SW 1271 (cell line): ENCODE data around the gene SRSF6.
"Not testable (repeated sequence)": the region's sequence is repeated elsewhere in the genome, so short reads cannot be mapped to it uniquely, and the experiment has no call there.

Experiments
- DNase-seq, 2 experiments: peaks; one replicate each; lab custom pipeline; 2025; lab: John Stamatoyannopoulos, UW

SRSF6 gene

DNA sequence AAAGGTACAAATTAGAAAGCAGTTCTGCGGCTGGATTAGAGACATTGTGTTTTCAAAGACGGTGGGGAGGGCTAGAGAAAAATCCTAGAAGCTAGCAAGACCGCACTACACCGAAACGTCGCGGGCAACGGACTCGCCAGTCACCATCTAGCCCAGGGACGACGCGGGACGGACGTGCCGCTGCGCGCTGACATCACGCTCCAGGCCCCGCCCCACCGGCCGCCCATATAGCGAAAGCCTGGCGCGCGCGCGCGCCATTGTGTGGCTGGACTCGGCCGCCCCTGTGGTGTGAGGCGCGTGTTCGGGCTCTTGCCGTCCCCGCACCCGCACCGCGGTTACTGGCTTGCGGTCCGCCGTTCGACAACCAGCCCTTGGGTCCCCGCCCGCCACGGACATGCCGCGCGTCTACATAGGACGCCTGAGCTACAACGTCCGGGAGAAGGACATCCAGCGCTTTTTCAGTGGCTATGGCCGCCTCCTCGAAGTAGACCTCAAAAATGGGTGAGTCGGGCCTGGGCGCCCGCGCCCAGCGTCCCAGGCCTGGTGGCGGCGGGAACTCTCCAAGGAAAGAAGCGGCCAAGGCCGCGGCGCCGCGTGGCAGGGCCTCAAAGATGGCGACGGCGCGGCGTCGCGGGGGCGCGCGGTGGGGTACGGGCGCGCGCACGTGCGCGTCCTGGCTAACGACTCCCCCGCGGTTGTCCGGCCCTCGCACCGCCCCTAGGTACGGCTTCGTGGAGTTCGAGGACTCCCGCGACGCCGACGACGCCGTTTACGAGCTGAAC, at the start of gene SRSF6:
SRSF6 (plus strand) TSS at position 257 of the 782 bp plus-strand sequence; CDS start at position 395, 138 bp downstream.
- peak; percentile 67 to 90 for DNase-seq

DNA sequence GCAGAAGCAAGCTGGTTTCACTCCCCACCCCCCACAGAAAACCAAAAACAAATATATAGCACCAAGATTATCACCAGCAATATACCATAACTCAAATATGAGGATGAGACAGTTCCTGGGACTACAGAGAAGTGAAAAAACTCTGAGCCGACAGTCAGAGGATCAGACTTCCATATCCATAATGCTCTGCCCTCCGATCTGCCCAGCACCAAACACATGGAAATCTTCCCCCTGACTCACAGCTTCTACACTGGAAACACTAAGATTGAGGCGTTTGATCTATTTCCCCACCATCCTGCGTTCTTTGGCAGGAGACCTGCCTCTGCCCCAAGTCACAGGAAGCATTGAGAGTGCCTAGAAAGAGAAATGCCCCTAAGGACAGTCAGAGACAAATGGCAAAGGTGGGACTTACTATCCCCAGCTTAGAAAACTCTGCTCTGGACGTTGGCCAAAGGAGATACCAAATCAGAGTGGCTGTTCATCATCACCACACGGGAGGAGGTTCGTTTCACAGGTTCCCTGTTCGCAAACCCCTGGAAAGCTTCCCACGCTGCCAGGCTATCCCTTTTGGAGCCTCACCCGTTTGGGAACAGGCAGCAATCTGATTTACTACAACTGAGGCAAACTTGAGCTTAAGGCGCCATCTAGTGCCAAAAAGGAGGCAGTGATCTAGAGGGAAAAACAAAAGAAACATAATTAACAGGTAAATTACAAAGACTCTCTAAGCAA, 48.7 kb upstream of the SRSF6 start:
- peak in 1 of 2 experiments; percentile 41 for DNase-seq

- DNase-seq: no peak
These were observed 48.2 kb upstream of the SRSF6 start for GRCh38 chr20:43409577-43409913.

DNA sequence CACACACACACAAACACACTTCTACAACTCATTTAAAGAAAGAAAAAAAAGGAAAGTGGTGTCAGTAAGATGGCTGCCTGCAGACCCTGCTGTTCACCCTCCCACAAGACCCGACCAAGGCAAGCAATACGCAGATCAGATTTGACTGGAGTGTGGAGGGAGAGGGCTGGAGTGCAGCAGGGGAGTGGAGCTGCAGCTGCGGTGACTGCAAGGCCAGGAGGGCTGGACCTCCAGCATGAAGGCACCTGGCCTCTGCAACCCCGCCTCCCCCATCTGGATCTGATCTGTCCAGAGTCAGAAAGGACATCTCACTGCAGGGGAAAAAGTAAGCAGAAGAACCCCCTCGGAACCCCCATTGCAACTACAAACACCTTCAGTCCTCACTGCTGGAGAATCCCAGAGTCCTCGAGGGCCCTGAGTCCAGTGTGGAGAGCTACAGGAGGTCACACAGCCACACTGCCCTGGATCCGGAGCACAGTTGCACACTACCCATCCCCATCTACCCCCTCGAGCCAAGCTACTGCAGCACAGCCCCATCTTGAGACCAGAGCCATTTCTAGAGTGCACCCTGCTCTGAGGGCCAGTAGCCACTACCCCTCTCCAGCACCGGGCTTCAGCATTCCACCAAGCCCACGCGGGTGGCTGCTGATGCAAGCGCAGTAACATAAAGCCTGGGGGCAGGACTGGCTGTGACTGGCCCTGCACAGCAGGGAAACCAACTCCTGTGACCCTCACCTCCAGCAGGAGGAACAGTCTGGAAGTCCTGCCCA, 41.9 kb upstream of the SRSF6 start:
- no peak for DNase-seq

DNA sequence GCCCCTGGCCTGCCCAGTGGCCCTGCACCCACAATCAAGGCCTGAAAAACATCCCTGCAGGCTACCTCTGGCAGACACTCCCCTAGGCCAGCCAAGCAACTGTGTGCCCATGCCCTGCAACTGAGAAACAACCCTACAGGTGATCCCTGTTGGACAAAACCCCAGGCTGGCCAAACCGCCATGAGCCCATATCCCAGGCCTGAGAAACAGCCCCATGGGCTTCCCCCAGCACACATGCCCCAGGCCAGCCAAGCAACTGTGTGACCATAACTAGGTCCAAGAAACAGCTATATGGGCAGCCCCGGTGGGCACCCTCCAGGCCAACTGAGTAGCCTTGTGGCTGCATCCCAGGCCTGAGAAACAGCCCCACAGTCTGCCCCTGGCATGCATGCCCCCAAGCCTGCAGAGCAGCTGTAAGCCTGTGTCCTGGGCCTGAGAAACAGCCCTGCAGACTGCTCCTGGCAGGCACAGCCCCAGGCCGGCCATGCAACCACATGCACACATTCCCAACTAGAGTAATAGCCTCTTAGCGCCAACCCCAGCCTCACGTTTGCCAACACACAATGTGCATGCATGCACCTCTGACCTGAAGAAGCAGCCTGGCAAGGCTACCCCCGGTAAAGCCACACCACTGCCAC, 41.0 kb upstream of the SRSF6 start:
- no peak for DNase-seq

GRCh38 chr20:43420192-43420591, 37.5 kb upstream of the SRSF6 start:
- no peak for DNase-seq

- DNase-seq: not testable (repeated sequence)
These were observed 36.8 kb upstream of the SRSF6 start for GRCh38 chr20:43420913-43421312.

- no peak for DNase-seq
These were observed 31.5 kb upstream of the SRSF6 start for GRCh38 chr20:43426172-43426571.

GRCh38 chr20:43430265-43431133, 27.2 kb upstream of the SRSF6 start:
- DNase-seq: no peak

- DNase-seq: no peak
These were observed 26.6 kb upstream of the SRSF6 start for GRCh38 chr20:43431134-43431519.

DNA sequence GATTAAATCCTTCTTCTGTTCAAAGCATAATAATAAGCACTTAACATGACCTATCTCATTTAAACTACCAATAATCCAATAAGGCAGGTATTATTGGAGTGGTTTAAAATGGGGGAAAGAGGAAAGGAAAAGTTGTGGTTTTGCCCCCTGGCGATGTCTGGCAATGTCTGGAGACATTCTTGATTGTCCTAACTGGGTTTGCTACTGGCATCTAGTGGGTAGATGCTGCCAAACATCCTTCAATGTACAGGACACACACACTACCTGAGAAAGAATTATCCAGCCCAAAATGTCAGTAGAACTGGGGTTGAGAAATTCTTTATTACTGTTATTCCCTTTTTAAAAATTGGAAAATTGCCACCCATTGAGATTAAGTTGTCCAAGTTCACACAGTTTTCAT, 25.2 kb upstream of the SRSF6 start:
- DNase-seq: no peak

GRCh38 chr20:43433250-43433854, 24.3 kb upstream of the SRSF6 start:
- DNase-seq: no peak

DNA sequence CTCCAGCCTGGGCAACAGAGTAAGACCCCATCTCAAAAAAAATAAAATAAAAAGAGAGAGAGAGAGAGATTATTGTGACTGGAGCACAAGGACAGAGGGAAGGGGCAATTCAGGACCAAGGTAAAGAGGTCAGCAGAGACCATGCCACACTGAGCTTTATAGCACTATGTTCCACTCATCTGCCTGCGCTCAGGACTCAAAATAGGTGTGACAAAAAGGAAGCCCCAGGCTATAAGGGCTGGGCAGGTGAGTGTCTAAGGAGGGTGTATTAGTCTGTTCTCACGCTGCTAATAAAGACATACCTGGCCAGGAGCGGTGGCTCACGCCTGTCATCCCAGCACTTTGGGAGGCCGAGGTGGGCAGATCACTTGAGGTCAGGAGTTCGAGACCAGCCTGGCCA, 23.1 kb upstream of the SRSF6 start:
- DNase-seq: no peak

GRCh38 chr20:43438578-43439316, 18.9 kb upstream of the SRSF6 start:
- DNase-seq: no peak

DNA sequence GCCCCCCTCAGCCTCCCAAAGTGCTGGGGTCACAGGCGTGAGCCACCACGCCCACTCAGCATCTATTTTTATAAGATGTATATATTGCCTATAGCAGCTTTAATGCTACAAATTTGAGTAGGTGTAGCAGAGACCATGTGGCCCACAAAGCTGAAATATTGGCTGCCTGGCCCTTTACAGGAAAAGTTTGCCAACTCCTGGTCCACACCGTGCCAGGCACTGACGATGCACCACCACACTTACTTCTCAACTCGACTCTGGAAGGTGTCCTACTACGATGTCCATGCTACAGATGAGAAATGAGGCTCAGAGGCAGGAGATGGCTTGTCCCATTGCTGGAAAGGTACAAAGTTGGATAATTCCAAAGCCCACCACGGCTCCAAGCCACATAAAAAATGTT, 17.2 kb upstream of the SRSF6 start:
- no peak for DNase-seq

- DNase-seq: no peak
These were observed 15.3 kb upstream of the SRSF6 start for GRCh38 chr20:43442282-43442880.

DNA sequence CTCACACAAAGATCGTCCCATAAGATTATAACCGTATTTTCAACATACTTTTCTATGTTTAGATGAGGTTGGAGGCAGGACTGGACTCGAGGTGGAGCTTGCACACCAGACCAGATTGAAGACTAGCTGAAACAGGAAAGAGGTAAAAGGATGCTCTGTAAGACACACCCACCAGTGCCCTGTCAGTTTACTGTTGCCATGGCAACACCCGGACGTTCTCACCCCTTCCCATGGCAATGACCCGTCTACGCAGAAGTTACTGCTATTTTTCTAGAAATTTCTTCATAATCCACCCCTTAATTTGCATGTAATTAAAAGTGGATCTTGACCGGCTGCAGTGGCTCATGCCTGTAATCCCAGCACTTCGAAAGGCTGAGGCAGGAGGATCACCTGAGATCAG, 13.6 kb upstream of the SRSF6 start:
- DNase-seq: no peak

DNA sequence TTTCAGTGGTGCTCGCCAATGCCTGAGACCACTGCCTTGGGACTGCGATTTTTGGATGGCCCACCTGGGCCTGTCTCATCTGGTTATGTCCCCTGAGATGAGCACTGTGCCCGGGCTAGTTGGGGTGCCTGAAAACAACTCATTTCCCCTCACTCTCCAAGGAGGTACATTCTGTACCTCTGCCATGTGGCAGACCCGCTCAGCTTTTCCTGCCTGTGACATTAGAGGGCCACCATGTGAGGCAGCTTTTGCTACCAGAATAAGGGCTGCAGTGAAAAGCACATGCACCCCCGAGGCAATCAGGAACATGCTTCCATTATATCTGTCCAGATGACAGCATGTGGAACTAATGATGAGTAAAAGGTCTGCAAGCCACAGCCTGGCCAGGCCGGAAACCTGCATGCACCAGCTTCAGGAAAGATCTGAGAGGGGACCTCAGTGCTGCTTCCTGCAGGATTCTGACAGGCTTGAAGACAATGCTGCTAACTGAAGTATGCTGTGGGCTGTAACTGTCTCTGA, 11.3 kb upstream of the SRSF6 start:
- DNase-seq: no peak

- not testable (repeated sequence) for DNase-seq
These were observed 9.3 kb upstream of the SRSF6 start for GRCh38 chr20:43448431-43448747.
